Transverse colon (tissue), 4 donors: ENCODE measurements around the gene KIAA1586.

ENCODE experiments used
- POLR2A ChIP-seq: fragments of 450-650 bp; IDR thresholded peaks from one replicate; pipeline ENCODE4 v1.6.1; 2016; ENCODE audit warnings: antibody characterized with exemption, mild to moderate bottlenecking, moderate library complexity
- POLR2AphosphoS5 ChIP-seq, 3 donors: sonication (generic); formaldehyde crosslinking; IDR thresholded peaks; one replicate each; pipeline ENCODE4 v1.6.1; 2016; ENCODE audit warnings: antibody characterized with exemption in 3 of 3
- TF ChIP-seq, protein P1 (sequence below), 5 experiments: fragments of 200-600 bp in 3 of 5; fragments of 450-650 bp in 2 of 5; sonication (generic) in 3 of 5; IDR thresholded peaks; 1 replicate in 2 of 5; 2 replicates in 3 of 5; pipeline ENCODE4 v1.5.1; 2016 to 2017; ENCODE audit warnings: antibody characterized with exemption in 5 of 5, inconsistent platforms in 3 of 5, mild to moderate bottlenecking in 2 of 5, moderate library complexity in 1 of 5

DNA sequence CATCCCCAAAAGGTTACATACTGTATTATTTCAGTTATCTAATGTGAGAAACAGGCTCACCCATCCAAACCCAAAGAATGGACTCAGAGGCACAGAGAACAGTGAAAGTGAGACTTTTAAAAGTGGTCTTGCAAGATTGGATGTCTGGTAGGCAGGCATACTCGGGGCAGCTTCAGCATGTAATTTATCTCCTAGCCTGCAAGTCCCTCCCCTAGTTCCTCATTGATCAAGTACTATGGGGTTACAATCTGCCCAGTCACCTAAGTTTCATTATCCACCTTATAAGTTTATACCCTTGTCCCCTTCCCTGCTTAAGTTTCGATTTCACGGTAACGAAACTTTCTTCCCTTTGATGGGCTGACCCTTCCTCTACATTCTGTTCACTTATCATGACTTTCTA is 22.7 kb downstream of the KIAA1586 start:
- TF ChIP-seq, protein P1, sequence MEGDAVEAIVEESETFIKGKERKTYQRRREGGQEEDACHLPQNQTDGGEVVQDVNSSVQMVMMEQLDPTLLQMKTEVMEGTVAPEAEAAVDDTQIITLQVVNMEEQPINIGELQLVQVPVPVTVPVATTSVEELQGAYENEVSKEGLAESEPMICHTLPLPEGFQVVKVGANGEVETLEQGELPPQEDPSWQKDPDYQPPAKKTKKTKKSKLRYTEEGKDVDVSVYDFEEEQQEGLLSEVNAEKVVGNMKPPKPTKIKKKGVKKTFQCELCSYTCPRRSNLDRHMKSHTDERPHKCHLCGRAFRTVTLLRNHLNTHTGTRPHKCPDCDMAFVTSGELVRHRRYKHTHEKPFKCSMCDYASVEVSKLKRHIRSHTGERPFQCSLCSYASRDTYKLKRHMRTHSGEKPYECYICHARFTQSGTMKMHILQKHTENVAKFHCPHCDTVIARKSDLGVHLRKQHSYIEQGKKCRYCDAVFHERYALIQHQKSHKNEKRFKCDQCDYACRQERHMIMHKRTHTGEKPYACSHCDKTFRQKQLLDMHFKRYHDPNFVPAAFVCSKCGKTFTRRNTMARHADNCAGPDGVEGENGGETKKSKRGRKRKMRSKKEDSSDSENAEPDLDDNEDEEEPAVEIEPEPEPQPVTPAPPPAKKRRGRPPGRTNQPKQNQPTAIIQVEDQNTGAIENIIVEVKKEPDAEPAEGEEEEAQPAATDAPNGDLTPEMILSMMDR (IDR thresholded peaks at IDR 0.05): no peak
- TF ChIP-seq POLR2AphosphoS5 (IDR thresholded peaks at IDR 0.05) (no peak), POLR2A (no peak)
